H4 (cell line): ENCODE results near the gene IFI27. TPM values are rescaled to one million over a fixed set of nuclear protein-coding genes. Genes with fewer than 3 reads are reported as not detected.

ENCODE experiments used
- DNase-seq: peaks from one replicate; pipeline ENCODE4 v3.0.0-alpha.2; 2015; ENCODE audit warnings: low spot score
- total RNA-seq: library from RNA; depleted of rRNA; stranded (reverse); fragments of >200 nt; shearing (Covaris generic); gene quantifications from 2 replicates; pipeline ENCODE4 v1.2.3, GENCODE V29; 2014

Gene IFI27
- total RNA-seq, 1 experiment from 2014 or later: 2,076 TPM

- DNase-seq: no peak
Measured at GRCh38 chr14:94124582-94125377, 14.2 kb downstream of the IFI27 start.

GRCh38 chr14:94125659-94126418 lies 15.3 kb downstream of the IFI27 start:
- DNase-seq: no peak

- DNase-seq: no peak
Measured at GRCh38 chr14:94126419-94126677, 15.8 kb downstream of the IFI27 start.

GRCh38 chr14:94126800-94127199 lies 16.3 kb downstream of the IFI27 start:
- DNase-seq: no peak

- peak; percentile 1 for DNase-seq
Measured at GRCh38 chr14:94127330-94127729, 16.8 kb downstream of the IFI27 start.

GRCh38 chr14:94128216-94128839 lies 17.8 kb downstream of the IFI27 start:
- no peak for DNase-seq

- DNase-seq: peak; percentile 77
Measured at GRCh38 chr14:94129111-94129757, 18.7 kb downstream of the IFI27 start, which contains the start of gene IFI27L2. TSS of gene IFI27L2 (minus strand) at chr14:94129604. CDS start at chr14:94129564, 40 bp downstream.

- DNase-seq: no peak
Measured at GRCh38 chr14:94129758-94130414, 19.4 kb downstream of the IFI27 start.

- no peak for DNase-seq
Measured at GRCh38 chr14:94132285-94132887, 21.9 kb downstream of the IFI27 start.

- DNase-seq: no peak
Measured at GRCh38 chr14:94135476-94135875, 24.9 kb downstream of the IFI27 start.

GRCh38 chr14:94136575-94137331 lies 26.2 kb downstream of the IFI27 start:
- peak; percentile 76 for DNase-seq

GRCh38 chr14:94138251-94138650 lies 27.7 kb downstream of the IFI27 start:
- no peak for DNase-seq

- no peak for DNase-seq
Measured at GRCh38 chr14:94139006-94139405, 28.5 kb downstream of the IFI27 start.

- no peak for DNase-seq
Measured at GRCh38 chr14:94139421-94139820, 28.9 kb downstream of the IFI27 start.

GRCh38 chr14:94142247-94142646 lies 31.7 kb downstream of the IFI27 start:
- DNase-seq: no peak

GRCh38 chr14:94142836-94143235 lies 32.3 kb downstream of the IFI27 start:
- DNase-seq: no peak

- no peak for DNase-seq
Measured at GRCh38 chr14:94143239-94143638, 32.7 kb downstream of the IFI27 start.

- DNase-seq: no peak
Measured at GRCh38 chr14:94143711-94144110, 33.2 kb downstream of the IFI27 start.

- no peak for DNase-seq
Measured at GRCh38 chr14:94144765-94145164, 34.2 kb downstream of the IFI27 start.

GRCh38 chr14:94145902-94146527 lies 35.5 kb downstream of the IFI27 start:
- DNase-seq: peak; percentile 42
